GM12878 (cell line): ENCODE measurements around the gene SDF4. TPM values are rescaled to one million over a fixed set of nuclear protein-coding genes. Genes with fewer than 3 reads are reported as not detected.

ENCODE experiments used
- ATAC-seq: fragments of 200-7000 bp; cut with Tn5 transposase; 3 replicates; pipeline ENCODE4 v1.9.1; 2020; ENCODE audit warnings: mild to moderate bottlenecking, moderate library complexity
- BruUV-seq: library from RNA; stranded (reverse); fragments of 400-500 nt; replicated peaks from 2 replicates; lab custom pipeline; 2021; lab: Mats Ljungman, UMichigan
- CTCF ChIA-PET: fragments of 300-600 bp; sonication (Branson Sonifier 250); formaldehyde crosslinking; extraction: SDS; loops from one replicate; lab custom pipeline; 2021; ENCODE audit warnings: inconsistent platforms; lab: Yijun Ruan, JAX
- POLR2A ChIA-PET: fragments of 350-600 bp; formaldehyde crosslinking; extraction: SDS; loops from one replicate; lab custom pipeline; 2021; ENCODE audit warnings: inconsistent platforms; lab: Charles Lee
- RAD21 ChIA-PET: fragments of 300-600 bp; sonication (Branson Sonifier 250); formaldehyde crosslinking; loops from one replicate; lab custom pipeline; 2023; ENCODE audit warnings: antibody characterized with exemption; ENCODE audit not compliant: unreplicated experiment; lab: Charles Lee
- SMC1A ChIA-PET: fragments of 300-600 bp; sonication (Branson Sonifier 250); formaldehyde crosslinking; loops from one replicate; lab custom pipeline; 2023; ENCODE audit not compliant: unreplicated experiment, uncharacterized antibody; lab: Charles Lee
- DNase-seq: peaks from one replicate; pipeline ENCODE4 v3.0.0-alpha.2; 2011; ENCODE audit warnings: low read depth, low spot score
- FAIRE-seq: peaks from 3 replicates; lab custom pipeline; 2011; peaks lifted over from hg19 to GRCh38; lab: Jason Lieb, UNC
- H2AFZ ChIP-seq: 2 replicates; pipeline ENCODE4 v1.6.0; 2011; ENCODE audit warnings: low read depth, low read length, control low read depth; ENCODE audit not compliant: control insufficient read depth
- H3K27ac ChIP-seq: 2 replicates; pipeline ENCODE4 v1.5.1; 2011; ENCODE audit warnings: control low read depth; ENCODE audit not compliant: control insufficient read depth, insufficient read depth
- H3K27me3 ChIP-seq, 2 experiments: replicated peaks in 1 of 2; 2 replicates each; pipeline versions ENCODE4 v1.6.0 to v1.6.1; 2011; ENCODE audit warnings: low read length in 1 of 2; ENCODE audit not compliant: control insufficient read depth in 2 of 2, insufficient read depth in 2 of 2
- H3K36me3 ChIP-seq, 2 experiments: 2 replicates each; pipeline ENCODE4 v1.5.1; 2011; ENCODE audit warnings: low read length in 1 of 2; ENCODE audit not compliant: control insufficient read depth in 2 of 2, insufficient read depth in 2 of 2
- H3K4me1 ChIP-seq: 2 replicates; pipeline ENCODE4 v1.6.1; 2011; ENCODE audit warnings: mild to moderate bottlenecking, low read length, moderate library complexity, mixed read lengths; ENCODE audit not compliant: control insufficient read depth, insufficient read depth
- H3K4me2 ChIP-seq: 2 replicates; pipeline ENCODE4 v1.6.0; 2011; ENCODE audit warnings: control low read depth; ENCODE audit not compliant: control insufficient read depth, insufficient read depth
- H3K4me3 ChIP-seq: fragments of 200-600 bp; sonication (generic); 2 replicates; pipeline ENCODE4 v1.5.1; 2016
- H3K79me2 ChIP-seq: 2 replicates; pipeline ENCODE4 v1.6.0; 2011; ENCODE audit warnings: low read length; ENCODE audit not compliant: control insufficient read depth, insufficient read depth
- H3K9ac ChIP-seq: 2 replicates; pipeline ENCODE4 v1.8.0; 2011; ENCODE audit warnings: low read length, control low read depth, mixed read lengths; ENCODE audit not compliant: control insufficient read depth, insufficient read depth
- H3K9me3 ChIP-seq: replicated peaks from 3 replicates; pipeline ENCODE4 v1.5.1; 2011; ENCODE audit warnings: mild to moderate bottlenecking, low read length; ENCODE audit not compliant: control insufficient read depth, insufficient read depth
- H4K20me1 ChIP-seq: 2 replicates; pipeline ENCODE4 v1.6.0; 2011; ENCODE audit not compliant: control insufficient read depth, insufficient read depth
- GABPA ChIP-seq: IDR thresholded peaks from 2 replicates; pipeline ENCODE4 v1.6.1; 2014; ENCODE audit warnings: antibody characterized with exemption, low read depth, mild to moderate bottlenecking, inconsistent platforms
- MYC ChIP-seq: IDR thresholded peaks from 2 replicates; pipeline ENCODE4 v1.6.1; 2011; ENCODE audit warnings: mild to moderate bottlenecking, low read length, moderate library complexity, inconsistent platforms; ENCODE audit not compliant: insufficient read depth, insufficient replicate concordance, insufficient read length, severe bottlenecking
- POLR2A ChIP-seq: IDR thresholded peaks from 2 replicates; pipeline ENCODE4 v1.6.1; 2011; ENCODE audit warnings: low read depth, mild to moderate bottlenecking, low read length
- SPI1 ChIP-seq: IDR thresholded peaks from 2 replicates; pipeline ENCODE4 v1.6.1; 2011; ENCODE audit warnings: low read depth, mild to moderate bottlenecking, low read length, moderate library complexity, borderline replicate concordance; ENCODE audit not compliant: insufficient read depth
- whole genome bisulfite sequencing: methylation state at CpG from one replicate; pipeline ENCODE4 v1.1.6; 2016; ENCODE audit warnings: low lambda C conversion rate; ENCODE audit not compliant: insufficient replicate concordance, insufficient coverage; ENCODE audit errors: missing lambda C conversion rate; 5-methylcytosine and 5-hydroxymethylcytosine counted together
- in situ Hi-C: fragments of 300-500 bp; cut with MboI; formaldehyde crosslinking; loops from 9 replicates; pipeline ENCODE4 v1.14.3; 2018; ENCODE audit warnings: mixed read lengths
- intact Hi-C: fragments of 100-400 bp; cut with micrococcal nuclease; formaldehyde crosslinking; loops from one replicate; pipeline ENCODE4 v1.14.2; 2022; ENCODE audit not compliant: unreplicated experiment
- polyA plus RNA-seq, 11 experiments: library from polyadenylated mRNA; depleted of rRNA in 4 of 11; unstranded in 6 of 11; stranded (reverse) in 5 of 11; fragments of >200 nt; fragmentation: Nextera tagmentation in 4 of 11; fragmentation: Illumina TruSeq in 1 of 11; extraction: Ambion mirVana in 4 of 11; extraction: Trizol in 1 of 11; gene quantifications; 1 replicate in 1 of 11; 2 replicates in 10 of 11; pipeline versions ENCODE4 v1.2.1 to v1.2.3, GENCODE V29; 2011 to 2016; ENCODE audit warnings: inconsistent platforms in 2 of 11, missing spikeins in 2 of 11, low read depth in 1 of 11
- total RNA-seq, 4 experiments: library from RNA; depleted of rRNA in 3 of 4; stranded (reverse); fragments of >200 nt in 3 of 4; fragmentation: Illumina TruSeq in 1 of 4; extraction: Trizol in 1 of 4; gene quantifications; 2 replicates each; pipeline versions ENCODE4 v1.2.1 to v1.2.3, GENCODE V29; 2013 to 2021
- TF ChIP-seq, protein P1 (sequence below): IDR thresholded peaks from 2 replicates; pipeline ENCODE4 v1.6.1; 2012; ENCODE audit warnings: mild to moderate bottlenecking, low read depth, low read length
- TF ChIP-seq, protein P2 (sequence below): IDR thresholded peaks from 2 replicates; pipeline ENCODE4 v1.6.1; 2011; ENCODE audit warnings: mild to moderate bottlenecking, low read depth, low read length, moderate library complexity; ENCODE audit not compliant: insufficient replicate concordance
- TF ChIP-seq, protein P3 (sequence below): fragments of 450-650 bp; IDR thresholded peaks from 2 replicates; pipeline ENCODE4 v1.6.1; 2016; ENCODE audit warnings: mild to moderate bottlenecking
- TF ChIP-seq, protein P4 (sequence below): fragments of 450-650 bp; IDR thresholded peaks from 2 replicates; pipeline ENCODE4 v1.6.1; 2016; ENCODE audit warnings: mild to moderate bottlenecking

SDF4 gene
- total and polyA plus RNA-seq, 10 of the 15 experiments (the other 5 are each of a cell fraction or from before 2014, with no cell fraction given): 0.44 to 97.2 (median 40.2) TPM

DNA sequence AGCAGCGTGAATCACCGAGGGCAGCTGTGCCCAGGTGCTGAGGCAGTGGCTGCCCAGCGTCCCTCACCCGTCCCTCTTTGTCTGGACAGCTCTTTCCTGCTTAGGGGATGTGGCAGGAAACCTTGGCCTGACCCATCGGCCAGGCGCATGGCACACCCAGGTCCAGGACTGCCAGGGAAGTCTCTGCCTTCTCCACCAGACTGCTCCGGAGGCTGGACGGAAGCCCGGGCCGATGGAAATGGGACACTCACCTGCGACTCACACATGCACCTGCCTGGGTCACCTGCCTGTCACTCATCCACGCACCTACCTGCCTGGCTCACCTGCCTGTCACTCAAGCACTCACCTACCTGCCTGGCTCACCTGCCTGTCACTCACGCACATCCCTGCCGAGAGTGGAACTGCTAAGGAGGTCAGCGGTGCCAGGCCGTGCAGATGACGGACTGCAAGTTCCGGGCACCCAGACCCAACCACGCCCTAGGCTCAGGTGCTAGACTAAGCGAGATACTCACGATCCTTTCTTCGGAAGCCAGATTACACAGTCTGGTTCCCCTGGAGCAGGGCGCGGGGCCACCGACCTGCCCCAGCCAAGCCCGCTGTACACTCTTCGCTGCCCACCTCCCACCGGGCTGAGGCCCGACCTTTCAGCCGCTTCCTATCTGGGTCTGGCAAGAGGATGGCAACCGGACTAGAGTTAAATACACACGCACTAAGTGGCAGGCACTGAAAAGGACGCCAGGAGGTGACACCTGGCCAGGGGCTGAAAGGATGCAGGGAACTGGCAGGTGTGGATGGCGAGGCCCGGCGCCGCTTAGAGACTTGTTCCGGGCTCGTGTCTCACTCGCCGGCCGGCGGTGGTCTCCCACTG lies 40.8 kb upstream of the SDF4 start:
- FAIRE-seq: no peak
- H3K9ac ChIP-seq: peak overlapping the region; percentile 92
- no peak; the same call in 2 of the 3 replicates for ATAC-seq
- H3K9me3 ChIP-seq: no peaks in the 10 kb centered on the region
- TF ChIP-seq, protein P1, sequence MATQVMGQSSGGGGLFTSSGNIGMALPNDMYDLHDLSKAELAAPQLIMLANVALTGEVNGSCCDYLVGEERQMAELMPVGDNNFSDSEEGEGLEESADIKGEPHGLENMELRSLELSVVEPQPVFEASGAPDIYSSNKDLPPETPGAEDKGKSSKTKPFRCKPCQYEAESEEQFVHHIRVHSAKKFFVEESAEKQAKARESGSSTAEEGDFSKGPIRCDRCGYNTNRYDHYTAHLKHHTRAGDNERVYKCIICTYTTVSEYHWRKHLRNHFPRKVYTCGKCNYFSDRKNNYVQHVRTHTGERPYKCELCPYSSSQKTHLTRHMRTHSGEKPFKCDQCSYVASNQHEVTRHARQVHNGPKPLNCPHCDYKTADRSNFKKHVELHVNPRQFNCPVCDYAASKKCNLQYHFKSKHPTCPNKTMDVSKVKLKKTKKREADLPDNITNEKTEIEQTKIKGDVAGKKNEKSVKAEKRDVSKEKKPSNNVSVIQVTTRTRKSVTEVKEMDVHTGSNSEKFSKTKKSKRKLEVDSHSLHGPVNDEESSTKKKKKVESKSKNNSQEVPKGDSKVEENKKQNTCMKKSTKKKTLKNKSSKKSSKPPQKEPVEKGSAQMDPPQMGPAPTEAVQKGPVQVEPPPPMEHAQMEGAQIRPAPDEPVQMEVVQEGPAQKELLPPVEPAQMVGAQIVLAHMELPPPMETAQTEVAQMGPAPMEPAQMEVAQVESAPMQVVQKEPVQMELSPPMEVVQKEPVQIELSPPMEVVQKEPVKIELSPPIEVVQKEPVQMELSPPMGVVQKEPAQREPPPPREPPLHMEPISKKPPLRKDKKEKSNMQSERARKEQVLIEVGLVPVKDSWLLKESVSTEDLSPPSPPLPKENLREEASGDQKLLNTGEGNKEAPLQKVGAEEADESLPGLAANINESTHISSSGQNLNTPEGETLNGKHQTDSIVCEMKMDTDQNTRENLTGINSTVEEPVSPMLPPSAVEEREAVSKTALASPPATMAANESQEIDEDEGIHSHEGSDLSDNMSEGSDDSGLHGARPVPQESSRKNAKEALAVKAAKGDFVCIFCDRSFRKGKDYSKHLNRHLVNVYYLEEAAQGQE: no peak
- TF ChIP-seq MYC (no peak), SPI1 (no peak), POLR2A (peak; percentile 74), GABPA (no peak)
- TF ChIP-seq, protein P2, sequence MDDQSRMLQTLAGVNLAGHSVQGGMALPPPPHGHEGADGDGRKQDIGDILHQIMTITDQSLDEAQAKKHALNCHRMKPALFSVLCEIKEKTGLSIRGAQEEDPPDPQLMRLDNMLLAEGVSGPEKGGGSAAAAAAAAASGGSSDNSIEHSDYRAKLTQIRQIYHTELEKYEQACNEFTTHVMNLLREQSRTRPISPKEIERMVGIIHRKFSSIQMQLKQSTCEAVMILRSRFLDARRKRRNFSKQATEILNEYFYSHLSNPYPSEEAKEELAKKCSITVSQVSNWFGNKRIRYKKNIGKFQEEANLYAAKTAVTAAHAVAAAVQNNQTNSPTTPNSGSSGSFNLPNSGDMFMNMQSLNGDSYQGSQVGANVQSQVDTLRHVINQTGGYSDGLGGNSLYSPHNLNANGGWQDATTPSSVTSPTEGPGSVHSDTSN: peak; percentile 54
- TF ChIP-seq, protein P3, sequence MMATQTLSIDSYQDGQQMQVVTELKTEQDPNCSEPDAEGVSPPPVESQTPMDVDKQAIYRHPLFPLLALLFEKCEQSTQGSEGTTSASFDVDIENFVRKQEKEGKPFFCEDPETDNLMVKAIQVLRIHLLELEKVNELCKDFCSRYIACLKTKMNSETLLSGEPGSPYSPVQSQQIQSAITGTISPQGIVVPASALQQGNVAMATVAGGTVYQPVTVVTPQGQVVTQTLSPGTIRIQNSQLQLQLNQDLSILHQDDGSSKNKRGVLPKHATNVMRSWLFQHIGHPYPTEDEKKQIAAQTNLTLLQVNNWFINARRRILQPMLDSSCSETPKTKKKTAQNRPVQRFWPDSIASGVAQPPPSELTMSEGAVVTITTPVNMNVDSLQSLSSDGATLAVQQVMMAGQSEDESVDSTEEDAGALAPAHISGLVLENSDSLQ: peak; percentile 81
- TF ChIP-seq, protein P4, sequence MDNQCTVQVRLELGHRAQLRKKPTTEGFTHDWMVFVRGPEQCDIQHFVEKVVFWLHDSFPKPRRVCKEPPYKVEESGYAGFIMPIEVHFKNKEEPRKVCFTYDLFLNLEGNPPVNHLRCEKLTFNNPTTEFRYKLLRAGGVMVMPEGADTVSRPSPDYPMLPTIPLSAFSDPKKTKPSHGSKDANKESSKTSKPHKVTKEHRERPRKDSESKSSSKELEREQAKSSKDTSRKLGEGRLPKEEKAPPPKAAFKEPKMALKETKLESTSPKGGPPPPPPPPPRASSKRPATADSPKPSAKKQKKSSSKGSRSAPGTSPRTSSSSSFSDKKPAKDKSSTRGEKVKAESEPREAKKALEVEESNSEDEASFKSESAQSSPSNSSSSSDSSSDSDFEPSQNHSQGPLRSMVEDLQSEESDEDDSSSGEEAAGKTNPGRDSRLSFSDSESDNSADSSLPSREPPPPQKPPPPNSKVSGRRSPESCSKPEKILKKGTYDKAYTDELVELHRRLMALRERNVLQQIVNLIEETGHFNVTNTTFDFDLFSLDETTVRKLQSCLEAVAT: peak; percentile 63; the same call in 1 of the 2 replicates
- peaks cover 44% of the 10 kb centered on the region for H3K79me2 ChIP-seq
- peaks cover 4% of the 10 kb centered on the region; the same call in 1 of the 2 replicates for H4K20me1 ChIP-seq
- intact Hi-C loops (no loop called here), in situ Hi-C loops (no loop called here)
- H3K36me3 ChIP-seq: peaks cover 5 to 6% of the 10 kb centered on the region in 2 experiments; a peak in 3 of 4 replicates
- WGBS: 16% methylated on average over 43 of the region's 43 CpGs
- peak overlapping the region; percentile 100 for H3K4me2 ChIP-seq
- no peak for DNase-seq
- no peak overlapping the region for H2AFZ ChIP-seq
- SMC1A ChIA-PET: interaction anchor here (1.2 kb wide), 1 partner anchor 18 kb away, joined by 5 read pairs; no protein-coding TSS in a partner anchor
- peaks cover 18% of the 10 kb centered on the region for H3K4me1 ChIP-seq
- H3K4me3 ChIP-seq: peak overlapping the region; percentile 78
- H3K27ac ChIP-seq: peak overlapping the region; percentile 78
- RAD21 ChIA-PET: interaction anchor here (1.6 kb wide), 1 partner anchor 150 kb away, joined by 6 read pairs; no protein-coding TSS in a partner anchor
- no peaks in the 10 kb centered on the region for H3K27me3 ChIP-seq
- no TSS peak for BruUV-seq
- CTCF ChIA-PET: interaction anchor here (0.6 to 0.7 kb wide), 2 partner anchors 150 to 151 kb away, joined by 3 read pairs; no protein-coding TSS in a partner anchor
- POLR2A ChIA-PET: interaction anchor here (0.6 to 1.4 kb wide), 5 partner anchors 17 to 306 kb away, joined by 3 to 5 read pairs (median 4); no protein-coding TSS in a partner anchor
